ENCODE measurements around the gene SMIM21.

- TF ChIP-seq CTCF (IDR thresholded peaks at IDR 0.05) (no peak), ZFX (IDR thresholded peaks at IDR 0.05; ENCODE audit: borderline replicate concordance) (no peak)
Observed at GRCh38 chr18:75422341-75422910, 5.1 kb downstream of the SMIM21 start.
